ENCODE measurements around the gene RNF17.

DNA sequence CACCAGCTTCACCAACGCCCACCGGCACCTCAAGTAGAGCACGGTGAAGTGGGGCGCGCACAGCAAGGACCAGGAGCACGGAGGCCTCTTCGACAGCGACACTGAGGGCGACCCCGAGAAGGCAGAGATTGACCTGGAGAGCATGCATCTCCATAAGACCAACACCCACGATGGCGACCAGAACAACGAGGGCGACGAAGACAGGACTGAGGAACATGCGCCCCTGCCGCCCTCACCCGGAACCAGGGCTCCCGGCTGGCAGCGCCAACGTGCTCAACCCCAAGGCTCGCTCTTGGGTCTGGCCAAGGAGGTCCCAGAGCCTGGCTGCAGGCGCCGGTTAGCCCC lies 18.5 kb upstream of the RNF17 start:
- TF ChIP-seq YY1 (IDR thresholded peaks at IDR 0.05; ENCODE audit: extremely low read depth, insufficient replicate concordance, low read depth, low read length) (no peak), JUND (IDR thresholded peaks at IDR 0.05) (no peak), RAD21 (IDR thresholded peaks at IDR 0.05; ENCODE audit: low read depth) (no peak), EZH2phosphoT487 (IDR thresholded peaks at IDR 0.05; ENCODE audit: borderline replicate concordance) (no peak), ZNF274 (IDR thresholded peaks at IDR 0.05; ENCODE audit: low read depth, low read length) (no peak), EZH2 (IDR thresholded peaks at IDR 0.05) (no peak)
- TF ChIP-seq, protein P1, sequence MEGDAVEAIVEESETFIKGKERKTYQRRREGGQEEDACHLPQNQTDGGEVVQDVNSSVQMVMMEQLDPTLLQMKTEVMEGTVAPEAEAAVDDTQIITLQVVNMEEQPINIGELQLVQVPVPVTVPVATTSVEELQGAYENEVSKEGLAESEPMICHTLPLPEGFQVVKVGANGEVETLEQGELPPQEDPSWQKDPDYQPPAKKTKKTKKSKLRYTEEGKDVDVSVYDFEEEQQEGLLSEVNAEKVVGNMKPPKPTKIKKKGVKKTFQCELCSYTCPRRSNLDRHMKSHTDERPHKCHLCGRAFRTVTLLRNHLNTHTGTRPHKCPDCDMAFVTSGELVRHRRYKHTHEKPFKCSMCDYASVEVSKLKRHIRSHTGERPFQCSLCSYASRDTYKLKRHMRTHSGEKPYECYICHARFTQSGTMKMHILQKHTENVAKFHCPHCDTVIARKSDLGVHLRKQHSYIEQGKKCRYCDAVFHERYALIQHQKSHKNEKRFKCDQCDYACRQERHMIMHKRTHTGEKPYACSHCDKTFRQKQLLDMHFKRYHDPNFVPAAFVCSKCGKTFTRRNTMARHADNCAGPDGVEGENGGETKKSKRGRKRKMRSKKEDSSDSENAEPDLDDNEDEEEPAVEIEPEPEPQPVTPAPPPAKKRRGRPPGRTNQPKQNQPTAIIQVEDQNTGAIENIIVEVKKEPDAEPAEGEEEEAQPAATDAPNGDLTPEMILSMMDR (IDR thresholded peaks at IDR 0.05 in 2 of 3, conservative IDR thresholded peaks at IDR 0.05 in 1 of 3; ENCODE audit: borderline replicate concordance in 1 of 3, insufficient read depth in 1 of 3, low read depth in 2 of 3, low read length in 2 of 3) = no peak
- TF ChIP-seq, protein P2, sequence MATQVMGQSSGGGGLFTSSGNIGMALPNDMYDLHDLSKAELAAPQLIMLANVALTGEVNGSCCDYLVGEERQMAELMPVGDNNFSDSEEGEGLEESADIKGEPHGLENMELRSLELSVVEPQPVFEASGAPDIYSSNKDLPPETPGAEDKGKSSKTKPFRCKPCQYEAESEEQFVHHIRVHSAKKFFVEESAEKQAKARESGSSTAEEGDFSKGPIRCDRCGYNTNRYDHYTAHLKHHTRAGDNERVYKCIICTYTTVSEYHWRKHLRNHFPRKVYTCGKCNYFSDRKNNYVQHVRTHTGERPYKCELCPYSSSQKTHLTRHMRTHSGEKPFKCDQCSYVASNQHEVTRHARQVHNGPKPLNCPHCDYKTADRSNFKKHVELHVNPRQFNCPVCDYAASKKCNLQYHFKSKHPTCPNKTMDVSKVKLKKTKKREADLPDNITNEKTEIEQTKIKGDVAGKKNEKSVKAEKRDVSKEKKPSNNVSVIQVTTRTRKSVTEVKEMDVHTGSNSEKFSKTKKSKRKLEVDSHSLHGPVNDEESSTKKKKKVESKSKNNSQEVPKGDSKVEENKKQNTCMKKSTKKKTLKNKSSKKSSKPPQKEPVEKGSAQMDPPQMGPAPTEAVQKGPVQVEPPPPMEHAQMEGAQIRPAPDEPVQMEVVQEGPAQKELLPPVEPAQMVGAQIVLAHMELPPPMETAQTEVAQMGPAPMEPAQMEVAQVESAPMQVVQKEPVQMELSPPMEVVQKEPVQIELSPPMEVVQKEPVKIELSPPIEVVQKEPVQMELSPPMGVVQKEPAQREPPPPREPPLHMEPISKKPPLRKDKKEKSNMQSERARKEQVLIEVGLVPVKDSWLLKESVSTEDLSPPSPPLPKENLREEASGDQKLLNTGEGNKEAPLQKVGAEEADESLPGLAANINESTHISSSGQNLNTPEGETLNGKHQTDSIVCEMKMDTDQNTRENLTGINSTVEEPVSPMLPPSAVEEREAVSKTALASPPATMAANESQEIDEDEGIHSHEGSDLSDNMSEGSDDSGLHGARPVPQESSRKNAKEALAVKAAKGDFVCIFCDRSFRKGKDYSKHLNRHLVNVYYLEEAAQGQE (IDR thresholded peaks at IDR 0.05; ENCODE audit: low read depth) = no peak
